B cell (primary cell): ENCODE results near the gene CDKN3. TPM values are rescaled to one million over a fixed set of nuclear protein-coding genes. Genes with fewer than 3 reads are reported as not detected.

Experiments used
- ATAC-seq: fragments of 200-7000 bp; cut with Tn5 transposase; one replicate; pipeline ENCODE4 v1.10.0; 2021; ENCODE audit warnings: low read depth, mild to moderate bottlenecking, moderate number of reproducible peaks, moderate library complexity
- CTCF ChIA-PET: fragments of 350-600 bp; sonication (Branson Sonifier 250); formaldehyde crosslinking; loops from one replicate; lab custom pipeline; 2021; ENCODE audit warnings: antibody characterized with exemption, inconsistent platforms; lab: Charles Lee
- POLR2A ChIA-PET: fragments of 350-600 bp; sonication (Branson Sonifier 250); formaldehyde crosslinking; loops from one replicate; lab custom pipeline; 2021; ENCODE audit warnings: antibody characterized with exemption; lab: Charles Lee
- DNase-seq: peaks from one replicate; pipeline ENCODE4 v3.0.0; 2013
- H2AFZ ChIP-seq: 2 replicates; pipeline ENCODE4 v1.6.1; 2012; ENCODE audit warnings: mild to moderate bottlenecking, low read depth, low read length; ENCODE audit not compliant: insufficient read depth, poor library complexity, severe bottlenecking
- H3K27ac ChIP-seq, 2 donors: 1 replicate in 1 of 2; 2 replicates in 1 of 2; pipeline ENCODE4 v1.5.1; 2012 to 2013; ENCODE audit warnings: low read length in 2 of 2, mild to moderate bottlenecking in 2 of 2, moderate library complexity in 1 of 2
- H3K27me3 ChIP-seq, 4 experiments: fragments of 200-600 bp in 1 of 4; sonication (generic) in 1 of 4; replicated peaks in 1 of 4; 1 replicate in 2 of 4; 2 replicates in 2 of 4; pipeline versions ENCODE4 v1.6.1 to v1.7.0; 2013 to 2016; ENCODE audit warnings: low read length in 3 of 4, mild to moderate bottlenecking in 2 of 4, mixed read lengths in 1 of 4, moderate library complexity in 1 of 4; ENCODE audit not compliant: insufficient read depth in 4 of 4, control insufficient read depth in 3 of 4; ENCODE audit errors: control extremely low read depth in 1 of 4
- H3K36me3 ChIP-seq, 2 experiments: replicated peaks in 1 of 2; 1 replicate in 1 of 2; 2 replicates in 1 of 2; pipeline versions ENCODE4 v1.6.1 to v1.7.1; 2013; ENCODE audit warnings: low read length in 1 of 2; ENCODE audit not compliant: insufficient read depth in 2 of 2, control insufficient read depth in 1 of 2; ENCODE audit errors: control extremely low read depth in 1 of 2, extremely low read depth in 1 of 2
- H3K4me1 ChIP-seq, 2 donors: fragments of 200-600 bp in 1 of 2; sonication (generic) in 1 of 2; 1 replicate in 1 of 2; 2 replicates in 1 of 2; pipeline versions ENCODE4 v1.5.1 to v1.6.1; 2013 to 2017; ENCODE audit warnings: low read length in 2 of 2; ENCODE audit not compliant: control insufficient read depth in 2 of 2, insufficient read depth in 2 of 2
- H3K4me2 ChIP-seq: replicated peaks from 2 replicates; pipeline ENCODE3; 2012; ENCODE audit warnings: mild to moderate bottlenecking, low read depth, low read length; ENCODE audit not compliant: poor library complexity, severe bottlenecking
- H3K4me3 ChIP-seq, 5 experiments: fragments of 200-600 bp in 1 of 5; sonication (generic) in 1 of 5; 1 replicate in 3 of 5; 2 replicates in 2 of 5; pipeline versions ENCODE4 v1.5.1 to v1.7.0; 2011 to 2016; ENCODE audit warnings: low read length in 4 of 5, mild to moderate bottlenecking in 4 of 5, low read depth in 2 of 5, control low read depth in 1 of 5, moderate library complexity in 1 of 5; ENCODE audit not compliant: insufficient read depth in 1 of 5; ENCODE audit errors: control extremely low read depth in 1 of 5, extremely low read depth in 1 of 5
- H3K79me2 ChIP-seq: fragments of 200-600 bp; sonication (generic); one replicate; pipeline ENCODE4 v1.6.0; 2016; ENCODE audit warnings: low read length; ENCODE audit not compliant: control insufficient read depth, insufficient read depth
- H3K9ac ChIP-seq: fragments of 200-600 bp; sonication (generic); 2 replicates; pipeline ENCODE4 v1.6.1; 2017; ENCODE audit warnings: mild to moderate bottlenecking, low read length, moderate library complexity
- H3K9me3 ChIP-seq, 3 donors: one replicate each; pipeline versions ENCODE4 v1.6.1 to v1.7.1; 2013; ENCODE audit warnings: low read length in 2 of 3; ENCODE audit not compliant: control insufficient read depth in 2 of 3, insufficient read depth in 1 of 3; ENCODE audit errors: control extremely low read depth in 1 of 3
- H4K20me1 ChIP-seq: 2 replicates; pipeline ENCODE4 v1.6.0; 2012; ENCODE audit warnings: mild to moderate bottlenecking, low read length; ENCODE audit not compliant: insufficient read depth, control insufficient read depth, poor library complexity, severe bottlenecking
- H3K27ac Mint-ChIP-seq: one replicate; pipeline ENCODE4 v1.8.0; 2021; ENCODE audit warnings: mixed read lengths
- H3K27me3 Mint-ChIP-seq: one replicate; pipeline ENCODE4 v1.8.0; 2021; ENCODE audit warnings: mixed read lengths
- H3K4me1 Mint-ChIP-seq: one replicate; pipeline ENCODE4 v1.8.0; 2021; ENCODE audit warnings: mixed read lengths
- H3K4me3 Mint-ChIP-seq: one replicate; pipeline ENCODE4 v1.8.0; 2021; ENCODE audit warnings: mixed read lengths
- H3K9me3 Mint-ChIP-seq: one replicate; pipeline ENCODE4 v1.8.0; 2022; ENCODE audit warnings: mixed read lengths; ENCODE audit not compliant: insufficient read depth
- EZH2 ChIP-seq: IDR thresholded peaks from 2 replicates; pipeline ENCODE4 v1.6.1; 2012; ENCODE audit warnings: borderline replicate concordance, low read depth, mild to moderate bottlenecking, moderate library complexity, low read length; ENCODE audit not compliant: insufficient read depth, poor library complexity, severe bottlenecking
- WGBS: methylation state at CpG from one replicate; pipeline ENCODE4 v1.1.5; 2013; ENCODE audit warnings: missing lambda C conversion rate; ENCODE audit not compliant: insufficient coverage; 5-methylcytosine and 5-hydroxymethylcytosine counted together
- intact Hi-C: fragments of 100-400 bp; cut with micrococcal nuclease; formaldehyde crosslinking; loops from one replicate; pipeline ENCODE4 v1.10.0; 2022
- polyA plus RNA-seq: library from polyadenylated mRNA; depleted of rRNA; stranded (reverse); fragments of >200 nt; gene quantifications from 2 replicates; pipeline ENCODE4 v1.2.3, GENCODE V29; 2012
- total RNA-seq, 2 donors: library from RNA; stranded (reverse); fragments of 120-200 nt in 1 of 2; gene quantifications; 1 replicate in 1 of 2; 2 replicates in 1 of 2; pipeline versions ENCODE4 v1.2.3 to v1.2.4, GENCODE V29; 2013 to 2022
- TF ChIP-seq, protein P1 (sequence below): fragments of 200-600 bp; IDR thresholded peaks from one replicate; pipeline ENCODE4 v1.8.0; 2022; ENCODE audit warnings: antibody characterized with exemption, mild to moderate bottlenecking

CDKN3 gene
- total and polyA plus RNA-seq, 2 donors (not counting 1 experiment from before 2014, with no cell fraction given) = 0.42 to 1.0 TPM

DNA sequence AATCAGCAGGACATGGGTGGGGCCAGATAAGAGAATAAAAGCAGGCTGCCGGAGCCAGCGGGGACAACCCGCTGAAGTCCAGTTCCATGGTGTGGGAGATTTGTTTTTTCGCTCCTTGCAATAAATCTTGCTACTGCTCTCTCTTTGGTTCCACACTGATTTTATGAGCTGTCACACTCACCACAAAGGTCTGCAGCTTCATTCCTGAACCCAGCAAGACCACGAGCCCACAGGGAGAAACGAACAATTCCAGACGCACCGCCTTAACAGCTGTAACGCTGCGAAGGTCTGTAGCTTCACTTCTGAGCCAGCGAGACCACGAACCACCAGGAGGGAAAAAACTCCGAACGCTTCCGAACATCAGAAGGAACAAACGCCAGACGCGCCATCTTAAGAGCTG lies 47.2 kb downstream of the CDKN3 start:
- Histone ChIP-seq H3K36me3 (no peaks in the 10 kb centered on the region), H3K9me3 (no peaks in the 10 kb centered on the region), H3K9ac (no peak overlapping the region), H4K20me1 (no peaks in the 10 kb centered on the region), H3K79me2 (peaks cover 18% of the 10 kb centered on the region), H3K4me2 (no peak overlapping the region), H2AFZ (no peak overlapping the region), H3K4me1 (peaks cover 13 to 14% of the 10 kb centered on the region in 2 donors), H3K27ac (no peak overlapping the region), H3K27me3 (peaks cover 0 to 5% (median 0%) of the 10 kb centered on the region in 4 experiments), H3K4me3 (no peak overlapping the region)
- Mint-ChIP-seq H3K27me3 (peaks cover 10% of the 10 kb centered on the region), H3K4me3 (no peak overlapping the region), H3K4me1 (peaks cover 22% of the 10 kb centered on the region), H3K27ac (peak overlapping the region; percentile 16), H3K9me3 (no peaks in the 10 kb centered on the region)
- ChIA-PET CTCF (no interaction called here), POLR2A (no interaction called here)
- 97% methylated on average over 10 of the region's 18 CpGs for WGBS
- intact Hi-C loops = loop anchor here (5.0 kb wide), 2 partner anchors 608 to 828 kb away; partner anchors contain the start of genes FBXO34 and MAPK1IP1L
- DNase-seq = no peak
- ATAC-seq = no peak
- TF ChIP-seq, protein P1, sequence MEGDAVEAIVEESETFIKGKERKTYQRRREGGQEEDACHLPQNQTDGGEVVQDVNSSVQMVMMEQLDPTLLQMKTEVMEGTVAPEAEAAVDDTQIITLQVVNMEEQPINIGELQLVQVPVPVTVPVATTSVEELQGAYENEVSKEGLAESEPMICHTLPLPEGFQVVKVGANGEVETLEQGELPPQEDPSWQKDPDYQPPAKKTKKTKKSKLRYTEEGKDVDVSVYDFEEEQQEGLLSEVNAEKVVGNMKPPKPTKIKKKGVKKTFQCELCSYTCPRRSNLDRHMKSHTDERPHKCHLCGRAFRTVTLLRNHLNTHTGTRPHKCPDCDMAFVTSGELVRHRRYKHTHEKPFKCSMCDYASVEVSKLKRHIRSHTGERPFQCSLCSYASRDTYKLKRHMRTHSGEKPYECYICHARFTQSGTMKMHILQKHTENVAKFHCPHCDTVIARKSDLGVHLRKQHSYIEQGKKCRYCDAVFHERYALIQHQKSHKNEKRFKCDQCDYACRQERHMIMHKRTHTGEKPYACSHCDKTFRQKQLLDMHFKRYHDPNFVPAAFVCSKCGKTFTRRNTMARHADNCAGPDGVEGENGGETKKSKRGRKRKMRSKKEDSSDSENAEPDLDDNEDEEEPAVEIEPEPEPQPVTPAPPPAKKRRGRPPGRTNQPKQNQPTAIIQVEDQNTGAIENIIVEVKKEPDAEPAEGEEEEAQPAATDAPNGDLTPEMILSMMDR = no peak

DNA sequence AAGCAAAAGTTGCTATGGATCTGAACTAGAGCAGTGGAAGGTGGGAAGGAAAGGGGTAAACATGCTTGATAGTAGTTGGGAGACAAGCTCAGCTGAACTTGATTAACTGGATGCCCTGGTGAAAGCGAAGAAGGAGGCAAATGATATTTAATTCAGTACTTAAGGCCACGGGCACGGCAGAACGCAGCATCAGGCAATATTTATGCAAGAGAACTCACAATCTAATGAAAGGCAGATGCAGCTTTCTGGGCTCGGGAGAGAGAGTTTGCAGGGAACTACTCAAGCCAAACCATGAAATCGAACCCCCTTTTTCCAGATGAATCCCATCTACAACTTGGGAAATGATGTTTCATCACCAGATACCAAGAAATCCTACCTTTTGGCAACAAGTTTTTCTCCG lies 47.9 kb downstream of the CDKN3 start:
- TF ChIP-seq EZH2 = no peak
- TF ChIP-seq, protein P1 = no peak
- no peak overlapping the region for H3K27ac ChIP-seq
- peaks cover 11% of the 10 kb centered on the region for H3K79me2 ChIP-seq
- peaks cover 19% of the 10 kb centered on the region for H3K4me1 Mint-ChIP-seq
- WGBS = 97% methylated on average over 6 of the region's 7 CpGs
- ChIA-PET POLR2A (no interaction called here), CTCF (interaction anchor here (1.2 kb wide), 1 partner anchor 437 kb away, joined by 3 read pairs; no protein-coding TSS in a partner anchor)
- peaks cover 10% of the 10 kb centered on the region for H3K27me3 Mint-ChIP-seq
- H4K20me1 ChIP-seq = no peaks in the 10 kb centered on the region
- H3K9me3 ChIP-seq = no peaks in the 10 kb centered on the region
- ATAC-seq (no peak), DNase-seq (no peak)
- no peaks in the 10 kb centered on the region for H3K9me3 Mint-ChIP-seq
- intact Hi-C loops = loop anchor here (5.0 kb wide), 2 partner anchors 608 to 828 kb away; partner anchors contain the start of genes FBXO34 and MAPK1IP1L
- H3K27ac Mint-ChIP-seq = no peak overlapping the region
- H3K9ac ChIP-seq = no peak overlapping the region
- no peak overlapping the region for H3K4me2 ChIP-seq
- H3K27me3 ChIP-seq = peaks cover 0 to 5% (median 0%) of the 10 kb centered on the region in 4 experiments
- peaks cover 13 to 14% of the 10 kb centered on the region in 2 donors for H3K4me1 ChIP-seq
- H2AFZ ChIP-seq = no peak overlapping the region
- no peak overlapping the region for H3K4me3 Mint-ChIP-seq
- H3K36me3 ChIP-seq = no peaks in the 10 kb centered on the region
- H3K4me3 ChIP-seq = no peak overlapping the region
